ENCODE data around the gene CYP26B1.

CYP26B1 gene

DNA sequence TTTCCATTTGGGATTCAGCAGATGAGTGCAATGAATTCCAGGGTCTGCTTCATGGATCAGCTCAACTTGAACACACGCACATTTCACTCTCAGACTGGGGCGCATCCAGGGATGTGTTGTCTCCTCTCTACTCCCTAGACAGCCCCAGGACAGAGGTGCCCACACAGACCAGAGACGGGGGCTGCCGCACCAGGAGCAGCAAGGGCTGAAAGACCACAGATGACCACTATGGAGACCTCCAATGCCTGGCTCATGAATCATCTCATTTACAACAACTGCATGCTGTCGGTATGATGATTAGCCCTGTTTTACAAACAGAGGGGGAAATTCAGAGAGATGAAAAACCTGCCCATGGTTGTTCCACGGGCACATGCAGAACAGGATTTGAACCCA is 63.1 kb downstream of the CYP26B1 start:
- Histone ChIP-seq H3K27ac (ENCODE audit: low read depth, low read length) (no peak overlapping the region), H3K9me3 (ENCODE audit: control insufficient read depth in 1 of 2, low read length in 2 of 2) (no peaks in the 10 kb centered on the region), H3K4me3 (ENCODE audit: low read depth in 1 of 2, low read length in 2 of 2) (no peak overlapping the region), H3K4me1 (ENCODE audit: control insufficient read depth in 1 of 2, insufficient read depth in 2 of 2, low read length in 2 of 2) (no peaks in the 10 kb centered on the region), H3K36me3 (ENCODE audit: control insufficient read depth in 1 of 2, insufficient read depth in 2 of 2, low read length in 2 of 2) (no peaks in the 10 kb centered on the region), H3K9ac (ENCODE audit: low read depth in 1 of 2, low read length in 2 of 2) (no peak overlapping the region), H3K27me3 (ENCODE audit: control insufficient read depth in 1 of 2, insufficient read depth in 2 of 2, low read length in 2 of 2) (no peaks in the 10 kb centered on the region)

GRCh38 chr2:72083751-72084583 is 63.7 kb downstream of the CYP26B1 start:
- Histone ChIP-seq H3K27me3 (ENCODE audit: control insufficient read depth in 1 of 2, insufficient read depth in 2 of 2, low read length in 2 of 2) (no peaks in the 10 kb centered on the region), H3K9me3 (ENCODE audit: control insufficient read depth in 1 of 2, low read length in 2 of 2) (no peaks in the 10 kb centered on the region), H3K9ac (ENCODE audit: low read depth in 1 of 2, low read length in 2 of 2) (no peak overlapping the region), H3K4me3 (ENCODE audit: low read depth in 1 of 2, low read length in 2 of 2) (no peak overlapping the region), H3K36me3 (ENCODE audit: control insufficient read depth in 1 of 2, insufficient read depth in 2 of 2, low read length in 2 of 2) (no peaks in the 10 kb centered on the region), H3K4me1 (ENCODE audit: control insufficient read depth in 1 of 2, insufficient read depth in 2 of 2, low read length in 2 of 2) (no peaks in the 10 kb centered on the region), H3K27ac (ENCODE audit: low read depth, low read length) (no peak overlapping the region)

DNA sequence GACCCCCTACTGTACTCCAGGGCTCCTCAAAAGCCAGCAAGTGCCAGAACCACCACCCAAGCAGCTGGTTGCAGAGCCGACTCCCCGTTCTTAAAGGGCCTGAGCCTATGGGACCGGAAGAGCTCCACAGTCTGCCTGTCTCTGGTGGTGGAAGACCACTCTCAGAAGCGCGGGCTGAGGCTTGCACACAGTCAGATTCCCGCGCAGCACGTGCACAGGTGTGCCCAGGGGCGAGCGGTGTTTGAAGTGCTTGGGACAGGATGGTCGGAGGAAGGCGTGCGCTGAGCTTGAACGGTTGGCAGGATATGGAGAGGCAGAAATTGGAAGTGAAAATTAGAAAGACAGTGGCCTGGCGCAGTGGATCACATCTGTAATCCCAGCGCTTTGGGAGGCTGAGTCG is 64.8 kb downstream of the CYP26B1 start:
- no peak overlapping the region for H3K27ac ChIP-seq (ENCODE audit: low read depth, low read length)

DNA sequence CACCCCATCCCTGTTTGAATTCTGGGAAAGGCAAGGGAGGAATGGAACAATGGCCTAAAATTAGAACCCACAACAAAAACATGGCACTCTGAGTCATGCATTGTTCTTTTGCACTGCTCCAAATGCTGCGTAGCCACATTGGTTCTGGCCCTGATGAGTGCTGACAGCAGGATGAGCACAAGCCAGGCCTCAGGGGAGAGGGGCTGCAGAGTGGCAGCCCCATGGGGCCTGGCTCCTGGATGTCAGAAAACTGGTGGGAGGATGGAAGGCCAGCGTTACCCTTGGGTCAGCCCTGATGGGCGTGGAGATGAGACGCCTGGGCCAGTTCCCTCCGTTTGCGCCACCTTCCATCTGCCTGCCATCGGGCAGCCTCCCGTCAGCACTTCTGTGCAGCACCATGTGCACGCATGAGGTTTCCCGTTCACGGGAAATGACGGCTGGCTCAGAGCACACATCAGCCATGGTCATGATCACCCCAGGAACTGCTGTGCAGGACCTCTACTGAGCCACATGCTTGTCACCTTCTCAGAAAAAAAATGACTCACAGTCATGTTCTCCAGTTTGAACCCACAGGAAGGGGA is 65.6 kb downstream of the CYP26B1 start:
- no peak overlapping the region for H3K9ac ChIP-seq (ENCODE audit: low read depth in 1 of 2, low read length in 2 of 2)
- H3K27me3 ChIP-seq (ENCODE audit: control insufficient read depth in 1 of 2, insufficient read depth in 2 of 2, low read length in 2 of 2), result no peaks in the 10 kb centered on the region
- H3K9me3 ChIP-seq (ENCODE audit: control insufficient read depth in 1 of 2, low read length in 2 of 2), result no peaks in the 10 kb centered on the region
- H3K4me3 ChIP-seq (ENCODE audit: low read depth in 1 of 2, low read length in 2 of 2), result no peak overlapping the region
- no peak overlapping the region for H3K27ac ChIP-seq (ENCODE audit: low read depth, low read length)
- H3K4me1 ChIP-seq (ENCODE audit: control insufficient read depth in 1 of 2, insufficient read depth in 2 of 2, low read length in 2 of 2), result no peaks in the 10 kb centered on the region
- no peaks in the 10 kb centered on the region for H3K36me3 ChIP-seq (ENCODE audit: control insufficient read depth in 1 of 2, insufficient read depth in 2 of 2, low read length in 2 of 2)

More for the DNA sequence above, 64.8 kb downstream of the CYP26B1 start:
- no peaks in the 10 kb centered on the region for H3K4me1 ChIP-seq (ENCODE audit: control insufficient read depth in 1 of 2, insufficient read depth in 2 of 2, low read length in 2 of 2)
- no peaks in the 10 kb centered on the region for H3K27me3 ChIP-seq (ENCODE audit: control insufficient read depth in 1 of 2, insufficient read depth in 2 of 2, low read length in 2 of 2)
- no peaks in the 10 kb centered on the region for H3K9me3 ChIP-seq (ENCODE audit: control insufficient read depth in 1 of 2, low read length in 2 of 2)
- no peaks in the 10 kb centered on the region for H3K36me3 ChIP-seq (ENCODE audit: control insufficient read depth in 1 of 2, insufficient read depth in 2 of 2, low read length in 2 of 2)
- H3K9ac ChIP-seq (ENCODE audit: low read depth in 1 of 2, low read length in 2 of 2), result no peak overlapping the region
- H3K4me3 ChIP-seq (ENCODE audit: low read depth in 1 of 2, low read length in 2 of 2), result no peak overlapping the region

DNA sequence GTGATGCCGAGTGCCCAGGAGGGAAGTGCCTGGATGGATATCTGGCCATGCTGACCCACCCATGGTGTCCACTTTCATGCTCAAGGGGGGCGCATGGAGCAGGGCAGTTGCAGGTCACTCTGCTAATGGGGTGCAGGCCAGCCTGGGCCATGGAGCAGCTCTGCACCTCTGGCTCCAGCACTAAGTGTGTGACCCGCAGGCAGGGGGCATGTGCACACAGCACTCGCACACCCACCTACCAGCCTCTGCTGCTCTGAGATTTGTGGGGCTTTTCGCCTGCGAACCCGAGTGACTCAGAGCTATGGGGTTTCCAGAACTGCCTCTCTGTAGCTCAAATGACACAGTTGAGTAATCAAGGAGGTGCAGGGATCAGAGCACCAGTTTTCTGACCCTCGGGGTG is 66.2 kb downstream of the CYP26B1 start:
- H3K36me3 ChIP-seq (ENCODE audit: control insufficient read depth in 1 of 2, insufficient read depth in 2 of 2, low read length in 2 of 2), result no peaks in the 10 kb centered on the region
- no peak overlapping the region for H3K27ac ChIP-seq (ENCODE audit: low read depth, low read length)
- no peak overlapping the region for H3K4me3 ChIP-seq (ENCODE audit: low read depth in 1 of 2, low read length in 2 of 2)
- no peaks in the 10 kb centered on the region for H3K4me1 ChIP-seq (ENCODE audit: control insufficient read depth in 1 of 2, insufficient read depth in 2 of 2, low read length in 2 of 2)
- H3K27me3 ChIP-seq (ENCODE audit: control insufficient read depth in 1 of 2, insufficient read depth in 2 of 2, low read length in 2 of 2), result no peaks in the 10 kb centered on the region
- no peak overlapping the region for H3K9ac ChIP-seq (ENCODE audit: low read depth in 1 of 2, low read length in 2 of 2)
- H3K9me3 ChIP-seq (ENCODE audit: control insufficient read depth in 1 of 2, low read length in 2 of 2), result no peaks in the 10 kb centered on the region

- Histone ChIP-seq H3K4me1 (ENCODE audit: control insufficient read depth in 1 of 2, insufficient read depth in 2 of 2, low read length in 2 of 2) (no peaks in the 10 kb centered on the region), H3K9me3 (ENCODE audit: control insufficient read depth in 1 of 2, low read length in 2 of 2) (no peaks in the 10 kb centered on the region), H3K36me3 (ENCODE audit: control insufficient read depth in 1 of 2, insufficient read depth in 2 of 2, low read length in 2 of 2) (no peaks in the 10 kb centered on the region), H3K27ac (ENCODE audit: low read depth, low read length) (no peak overlapping the region), H3K27me3 (ENCODE audit: control insufficient read depth in 1 of 2, insufficient read depth in 2 of 2, low read length in 2 of 2) (peaks cover 0 to 2% of the 10 kb centered on the region in 2 donors), H3K4me3 (ENCODE audit: low read depth in 1 of 2, low read length in 2 of 2) (no peak overlapping the region), H3K9ac (ENCODE audit: low read depth in 1 of 2, low read length in 2 of 2) (no peak overlapping the region)
These were observed 67.1 kb downstream of the CYP26B1 start for GRCh38 chr2:72080286-72081145.
